ENCODE results near the gene MED29.

Gene MED29

DNA sequence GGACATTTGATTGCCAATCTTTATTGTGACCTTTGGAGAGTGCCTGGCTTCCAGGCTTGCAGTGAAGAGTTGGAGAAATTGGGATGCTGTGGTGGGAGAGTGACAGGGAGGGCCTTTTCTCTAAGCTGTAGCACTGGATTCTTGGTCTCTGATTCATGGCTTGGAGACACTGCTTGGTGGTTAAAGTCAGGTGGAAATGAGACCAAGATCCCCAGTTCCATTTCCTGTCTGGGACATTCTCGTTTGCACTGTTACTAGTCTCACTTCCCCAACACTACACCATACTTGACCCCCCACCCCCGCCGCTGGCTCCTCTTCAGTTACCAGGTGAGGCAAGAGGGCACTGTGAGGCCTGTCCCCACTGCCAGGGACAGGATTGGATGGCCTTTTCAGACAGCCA is 57.1 kb downstream of the MED29 start:
- TF ChIP-seq CTCF (conservative IDR thresholded peaks at IDR 0.05; ENCODE audit: low read depth, low read length): no peak
- no peak for DNase-seq (ENCODE audit: low read depth)
- no peak overlapping the region for H3K4me3 ChIP-seq (ENCODE audit: low read length)

GRCh38 chr19:39449116-39449797 is 58.1 kb downstream of the MED29 start:
- DNase-seq (ENCODE audit: low read depth): no peak
- TF ChIP-seq CTCF (conservative IDR thresholded peaks at IDR 0.05; ENCODE audit: low read depth, low read length): no peak
- no peak overlapping the region for H3K4me3 ChIP-seq (ENCODE audit: low read length)

All from retinal pigment epithelial cell (primary cell).